Karpas-422 (cell line): ENCODE data around the gene CMTM5. TPM values are rescaled to one million over a fixed set of nuclear protein-coding genes. Genes with fewer than 3 reads are reported as not detected.

ENCODE experiments used
- DNase-seq: peaks from one replicate; pipeline ENCODE4 v3.0.0-alpha.2; 2015
- H2AFZ ChIP-seq: fragments of 200-600 bp; sonication (generic); 2 replicates; pipeline ENCODE4 v1.6.1; 2014; ENCODE audit warnings: antibody characterized with exemption, low read length, mixed read lengths
- H3K27ac ChIP-seq: fragments of 200-600 bp; sonication (generic); 2 replicates; pipeline ENCODE4 v1.5.1; 2014; ENCODE audit warnings: mild to moderate bottlenecking, low read length, moderate library complexity
- H3K27me3 ChIP-seq: fragments of 200-600 bp; sonication (generic); 2 replicates; pipeline ENCODE4 v1.6.1; 2014; ENCODE audit warnings: low read length, mixed read lengths
- H3K36me3 ChIP-seq: fragments of 200-600 bp; sonication (generic); 2 replicates; pipeline ENCODE4 v1.6.1; 2014; ENCODE audit warnings: low read length, mixed read lengths; ENCODE audit not compliant: insufficient read depth
- H3K4me1 ChIP-seq: fragments of 200-600 bp; sonication (generic); 2 replicates; pipeline ENCODE4 v1.6.1; 2014; ENCODE audit warnings: mild to moderate bottlenecking, low read length, mixed read lengths
- H3K4me2 ChIP-seq: fragments of 200-600 bp; sonication (generic); 2 replicates; pipeline ENCODE4 v1.6.1; 2014; ENCODE audit warnings: low read length, low read depth, mild to moderate bottlenecking; ENCODE audit not compliant: poor library complexity, severe bottlenecking
- H3K4me3 ChIP-seq: fragments of 200-600 bp; sonication (generic); 2 replicates; pipeline ENCODE4 v1.5.1; 2014; ENCODE audit warnings: mild to moderate bottlenecking, antibody characterized with exemption, low read length, mixed read lengths
- H3K79me2 ChIP-seq: fragments of 200-600 bp; sonication (generic); 2 replicates; pipeline ENCODE4 v1.6.1; 2014; ENCODE audit warnings: mild to moderate bottlenecking, low read length, mixed read lengths
- H3K9ac ChIP-seq: fragments of 200-600 bp; sonication (generic); 2 replicates; pipeline ENCODE4 v1.6.0; 2014; ENCODE audit warnings: low read length
- H3K9me2 ChIP-seq: fragments of 200-600 bp; sonication (generic), shearing (Covaris generic); replicated peaks from 2 replicates; pipeline ENCODE4 v1.6.0; 2014; ENCODE audit warnings: mild to moderate bottlenecking, low read length, moderate library complexity; ENCODE audit not compliant: insufficient read depth
- H3K9me3 ChIP-seq: fragments of 300-700, 200-600 bp; sonication (generic); 2 replicates; pipeline ENCODE4 v1.6.1; 2014; ENCODE audit warnings: low read length, mixed read lengths
- H4K20me1 ChIP-seq: fragments of 200-600 bp; sonication (generic); 2 replicates; pipeline ENCODE4 v1.6.1; 2014; ENCODE audit warnings: mild to moderate bottlenecking, antibody characterized with exemption, low read length, low read depth; ENCODE audit not compliant: insufficient read depth
- total RNA-seq: library from RNA; depleted of rRNA; stranded (reverse); fragments of >200 nt; shearing (Covaris generic); gene quantifications from 2 replicates; pipeline ENCODE4 v1.2.3, GENCODE V29; 2014; ENCODE audit warnings: low replicate concordance

The CMTM5 gene
- total RNA-seq, 1 experiment from 2014 or later, result not detected

DNA sequence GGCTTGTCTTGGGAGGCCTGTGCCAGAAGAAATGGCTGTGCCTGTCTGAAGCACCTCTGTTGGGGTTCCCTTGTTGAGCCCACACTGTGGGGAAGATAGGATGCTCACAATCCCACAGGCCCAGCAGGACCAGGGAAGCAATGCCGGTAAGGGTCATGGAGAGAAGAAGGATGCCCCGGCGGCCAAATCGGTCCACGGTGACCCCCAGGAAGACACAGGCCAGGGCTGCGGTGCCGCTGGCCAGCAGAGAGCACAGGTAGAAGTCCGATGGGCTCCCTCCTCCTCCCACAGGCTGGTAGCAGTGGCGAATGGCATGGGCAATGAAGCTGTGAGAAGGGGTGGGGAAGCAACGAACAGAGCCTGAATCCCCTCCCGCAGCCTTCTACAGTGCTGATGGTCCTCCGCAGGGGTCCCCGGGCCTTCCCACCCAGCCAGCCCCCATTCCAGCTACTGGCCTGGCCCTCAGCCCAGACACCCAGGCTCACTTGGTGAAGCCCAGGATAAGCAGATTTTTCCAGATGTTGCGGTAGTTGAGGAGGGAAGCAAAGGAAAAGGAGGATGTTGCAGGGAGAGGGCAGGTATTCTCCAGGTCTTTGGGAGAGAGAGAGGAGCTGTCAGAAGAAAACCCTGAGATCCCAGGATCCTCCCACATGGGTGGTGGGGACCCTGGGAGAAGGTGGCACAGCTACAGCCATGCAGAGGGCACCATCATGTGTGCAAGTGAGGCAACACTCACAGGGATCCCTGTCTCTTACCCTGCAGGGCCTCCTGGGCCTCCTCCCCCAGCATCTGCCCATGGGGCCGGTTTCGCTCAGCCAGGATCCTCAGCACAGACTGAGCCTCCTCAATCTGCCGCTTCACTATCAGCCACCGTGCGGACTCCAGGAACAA lies 29.2 kb upstream of the CMTM5 start:
- Histone ChIP-seq H2AFZ (no peak overlapping the region), H3K4me3 (no peak overlapping the region), H4K20me1 (no peaks in the 10 kb centered on the region), H3K36me3 (no peaks in the 10 kb centered on the region), H3K4me2 (no peak overlapping the region), H3K9ac (no peak overlapping the region), H3K9me2 (no peaks in the 10 kb centered on the region), H3K79me2 (no peaks in the 10 kb centered on the region), H3K27ac (no peak overlapping the region), H3K9me3 (no peaks in the 10 kb centered on the region), H3K4me1 (no peaks in the 10 kb centered on the region), H3K27me3 (no peaks in the 10 kb centered on the region)
- no peak for DNase-seq

DNA sequence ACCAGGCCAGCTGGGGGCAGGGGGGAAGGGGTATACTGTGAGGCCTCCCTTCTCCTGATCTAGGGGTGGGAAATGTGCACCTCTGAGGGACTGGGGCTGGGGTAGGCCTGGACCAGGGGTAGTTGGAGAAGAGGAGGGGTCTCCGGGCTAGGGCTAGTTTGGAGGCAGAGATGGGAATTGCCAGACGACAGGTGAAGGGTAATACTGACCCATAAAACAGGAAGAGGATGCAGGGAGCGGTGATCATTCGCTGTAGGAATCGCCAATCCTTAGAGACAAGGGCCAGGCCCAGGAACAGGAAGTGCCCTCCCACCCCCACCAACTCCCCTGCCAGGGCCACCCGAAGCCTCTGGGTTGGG lies 28.6 kb upstream of the CMTM5 start:
- no peaks in the 10 kb centered on the region for H4K20me1 ChIP-seq
- H3K9ac ChIP-seq, result no peak overlapping the region
- H3K4me2 ChIP-seq, result no peak overlapping the region
- no peaks in the 10 kb centered on the region for H3K9me2 ChIP-seq
- H3K79me2 ChIP-seq, result no peaks in the 10 kb centered on the region
- H3K4me3 ChIP-seq, result no peak overlapping the region
- no peaks in the 10 kb centered on the region for H3K9me3 ChIP-seq
- H3K27me3 ChIP-seq, result no peaks in the 10 kb centered on the region
- no peak for DNase-seq
- H3K4me1 ChIP-seq, result no peaks in the 10 kb centered on the region
- H2AFZ ChIP-seq, result no peak overlapping the region
- H3K27ac ChIP-seq, result no peak overlapping the region
- H3K36me3 ChIP-seq, result no peaks in the 10 kb centered on the region

DNA sequence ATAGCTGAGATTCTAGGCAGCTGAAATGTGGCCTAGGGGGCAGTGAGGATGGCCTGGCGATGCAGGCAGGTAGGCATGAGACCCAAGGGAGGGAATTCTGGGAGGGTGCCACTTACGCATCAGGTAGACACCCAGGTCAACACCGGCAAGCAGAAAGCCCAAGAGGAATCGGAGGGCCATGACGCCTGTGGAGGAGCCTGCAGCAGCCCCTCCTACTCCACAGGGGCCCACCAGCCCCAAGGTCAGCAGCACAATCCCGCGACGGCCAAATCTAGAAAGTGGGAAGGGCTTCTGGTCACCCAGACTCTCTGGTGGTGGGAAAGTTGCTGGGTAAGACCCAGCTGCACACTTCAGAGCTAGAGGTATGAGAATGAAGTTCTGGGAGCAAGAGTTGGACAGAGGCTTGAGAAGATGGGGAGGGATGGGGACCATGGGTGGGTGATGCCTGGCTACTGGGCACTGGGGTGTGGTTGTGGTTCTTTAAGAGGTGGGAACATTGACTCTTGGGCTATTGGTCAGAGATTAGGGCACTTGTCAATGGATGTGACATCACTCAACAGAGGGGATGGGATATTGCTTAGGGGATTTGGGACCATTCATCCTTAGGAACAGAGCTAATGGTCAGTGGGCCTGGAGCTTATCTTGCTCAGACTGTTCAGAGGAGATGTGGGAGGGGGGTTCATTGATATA lies 27.5 kb upstream of the CMTM5 start:
- H3K27me3 ChIP-seq, result no peaks in the 10 kb centered on the region
- H3K79me2 ChIP-seq, result no peaks in the 10 kb centered on the region
- DNase-seq, result no peak

DNA sequence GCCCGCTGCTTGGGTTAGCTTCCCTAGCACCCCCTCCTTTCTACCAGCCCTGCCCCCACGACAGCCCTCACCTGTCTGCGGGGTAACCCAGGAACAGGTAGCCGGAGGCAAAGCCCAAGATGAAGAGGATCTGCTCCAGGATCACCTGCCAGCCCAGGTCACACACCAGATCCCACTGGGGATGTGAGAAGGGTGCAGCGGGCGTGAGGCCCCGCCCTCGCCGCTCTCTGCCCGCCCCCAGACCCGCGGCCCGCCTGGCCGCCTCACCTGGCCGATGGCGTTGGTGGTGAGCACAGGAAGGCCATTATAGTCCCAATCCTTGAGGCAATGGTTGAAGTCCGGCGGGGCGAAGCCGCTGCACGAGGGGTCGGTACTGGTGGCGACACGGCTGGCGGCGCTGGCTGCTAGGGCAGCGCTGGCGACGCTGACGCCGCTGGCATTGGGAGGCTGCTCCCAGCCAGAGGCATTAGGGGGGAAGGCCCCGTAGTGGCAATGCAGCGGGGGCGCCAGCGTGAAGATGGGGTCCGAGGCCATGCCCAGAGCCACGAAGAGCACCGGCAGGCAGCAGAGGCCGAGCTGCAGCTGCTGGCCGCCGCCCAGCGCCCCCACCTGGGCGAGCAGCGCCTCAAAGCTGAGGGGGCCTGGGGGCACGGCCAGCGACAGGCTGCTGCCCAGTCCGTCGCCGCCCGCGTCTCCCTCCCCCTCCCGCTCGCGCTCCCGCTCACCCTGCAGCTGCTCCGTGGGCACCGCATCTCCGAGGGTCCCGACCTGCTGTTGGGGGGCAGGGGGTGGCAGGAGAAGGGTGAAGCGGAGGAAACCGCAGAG lies 25.0 kb upstream of the CMTM5 start:
- Histone ChIP-seq H3K4me3 (no peak overlapping the region), H3K36me3 (no peaks in the 10 kb centered on the region), H4K20me1 (no peaks in the 10 kb centered on the region), H3K4me1 (no peaks in the 10 kb centered on the region), H3K9me2 (no peaks in the 10 kb centered on the region), H3K27me3 (no peaks in the 10 kb centered on the region), H3K9me3 (no peaks in the 10 kb centered on the region), H3K27ac (no peak overlapping the region), H3K79me2 (no peaks in the 10 kb centered on the region), H3K9ac (no peak overlapping the region), H2AFZ (no peak overlapping the region), H3K4me2 (no peak overlapping the region)
- no peak for DNase-seq

More for the DNA sequence above, 27.5 kb upstream of the CMTM5 start:
- Histone ChIP-seq H3K9me3 (no peaks in the 10 kb centered on the region), H4K20me1 (no peaks in the 10 kb centered on the region), H3K4me1 (no peaks in the 10 kb centered on the region), H3K4me2 (no peak overlapping the region), H3K9ac (no peak overlapping the region), H3K27ac (no peak overlapping the region), H3K36me3 (no peaks in the 10 kb centered on the region), H3K9me2 (no peaks in the 10 kb centered on the region), H3K4me3 (no peak overlapping the region), H2AFZ (no peak overlapping the region)

DNA sequence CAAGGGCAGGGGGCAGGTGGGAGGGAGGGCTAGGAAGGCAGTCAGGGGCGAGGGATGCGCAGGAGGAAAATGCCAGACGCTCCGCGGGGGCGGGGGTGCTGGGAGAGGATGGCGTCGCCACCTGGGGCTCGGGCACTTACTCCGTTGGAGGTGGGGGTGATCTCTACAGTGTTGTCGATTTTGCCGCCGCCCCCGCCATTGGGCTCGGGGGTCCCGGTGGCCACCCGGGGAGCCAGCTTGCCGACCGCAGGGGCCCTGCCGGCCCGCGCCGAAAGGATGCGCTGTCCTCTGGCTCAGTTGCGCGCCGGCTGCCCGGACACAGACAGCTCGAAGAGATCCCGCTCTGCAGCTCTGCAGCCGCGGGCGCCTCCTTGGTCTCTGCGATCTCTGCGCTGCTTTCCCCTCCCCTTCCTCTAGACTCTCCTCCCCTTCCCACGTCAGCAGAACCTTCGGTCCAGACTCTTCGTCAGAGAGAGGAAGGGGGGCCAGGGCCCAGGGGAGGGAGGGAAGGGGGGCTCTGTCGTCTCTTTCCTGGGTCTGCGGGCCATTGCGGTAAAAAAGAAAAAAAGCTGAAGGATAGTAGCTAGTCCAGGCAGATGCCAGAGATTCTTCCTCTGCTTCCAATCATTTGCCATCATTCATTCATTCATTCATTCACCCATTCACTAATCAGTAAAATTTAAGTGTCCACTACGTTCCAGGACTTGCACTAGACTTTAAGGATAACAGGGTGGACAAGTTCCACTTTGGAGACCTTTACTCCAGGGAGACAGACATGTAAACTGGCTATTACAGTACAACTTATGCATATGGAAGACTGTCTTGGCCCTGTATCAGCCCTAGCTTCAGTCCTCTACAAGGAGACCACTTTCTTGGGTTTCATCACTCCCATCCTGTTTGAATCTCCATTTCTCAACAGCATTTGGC lies 24.1 kb upstream of the CMTM5 start, which contains the start of gene SLC22A17:
SLC22A17 (minus strand) TSS at position 382 of the 927 bp plus-strand sequence.
- DNase-seq, result no peak
- no peaks in the 10 kb centered on the region for H3K9me3 ChIP-seq
- no peaks in the 10 kb centered on the region for H4K20me1 ChIP-seq
- no peaks in the 10 kb centered on the region for H3K27me3 ChIP-seq
- H3K4me3 ChIP-seq, result no peak within 1 kb of the TSS
- H3K4me1 ChIP-seq, result no peaks in the 10 kb centered on the region
- no peak within 1 kb of the TSS for H3K9ac ChIP-seq
- no peaks in the 10 kb centered on the region for H3K79me2 ChIP-seq
- H3K27ac ChIP-seq, result no peak within 1 kb of the TSS
- no peaks in the 10 kb centered on the region for H3K36me3 ChIP-seq
- no peaks in the 10 kb centered on the region for H3K9me2 ChIP-seq
- no peak within 1 kb of the TSS for H3K4me2 ChIP-seq
- no peak within 1 kb of the TSS for H2AFZ ChIP-seq

DNA sequence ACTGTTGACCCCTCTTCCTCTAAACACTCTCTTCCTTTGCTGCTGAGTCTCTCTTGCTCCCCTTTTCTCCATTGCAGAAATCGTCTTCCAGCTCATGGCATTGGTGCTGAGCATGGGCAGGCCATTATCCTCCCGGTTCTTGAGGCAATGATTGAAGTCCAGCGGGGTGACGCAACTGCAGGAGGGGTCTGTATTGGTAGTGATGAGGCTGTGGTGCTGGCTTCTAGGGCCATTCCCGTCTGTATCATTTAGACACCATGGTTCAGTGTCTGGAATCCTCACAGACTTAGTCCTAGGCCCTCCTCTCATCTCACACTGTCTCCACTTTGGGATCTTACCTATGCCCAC lies 23.4 kb upstream of the CMTM5 start:
- Histone ChIP-seq H3K79me2 (no peaks in the 10 kb centered on the region), H3K9me2 (no peaks in the 10 kb centered on the region), H3K4me1 (no peaks in the 10 kb centered on the region), H3K27me3 (no peaks in the 10 kb centered on the region), H3K4me3 (no peak overlapping the region), H4K20me1 (no peaks in the 10 kb centered on the region), H3K4me2 (no peak overlapping the region), H3K9ac (no peak overlapping the region), H3K27ac (no peak overlapping the region), H3K9me3 (no peaks in the 10 kb centered on the region), H2AFZ (no peak overlapping the region), H3K36me3 (no peaks in the 10 kb centered on the region)
- DNase-seq, result no peak

DNA sequence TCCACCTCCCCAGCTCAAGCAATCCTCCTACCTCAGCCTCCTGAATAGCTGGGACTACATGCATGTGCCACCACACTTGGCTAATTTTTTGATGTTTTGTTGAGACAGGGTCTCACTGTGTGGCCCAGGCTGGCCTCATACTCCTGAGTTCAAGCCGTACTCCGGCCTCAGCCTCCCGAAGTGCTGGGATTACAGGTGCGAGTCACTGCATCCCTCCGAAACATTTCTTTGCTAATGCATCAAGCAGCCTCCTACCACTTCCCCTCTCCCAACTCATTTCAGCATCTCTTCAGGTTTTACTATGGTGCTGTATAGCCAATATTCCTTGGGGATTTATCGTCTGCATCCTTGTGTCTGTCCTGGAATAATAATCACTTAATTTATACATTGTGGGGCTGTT lies 21.9 kb upstream of the CMTM5 start:
- Histone ChIP-seq H3K4me1 (no peaks in the 10 kb centered on the region), H3K9ac (no peak overlapping the region), H3K4me2 (no peak overlapping the region), H3K36me3 (no peaks in the 10 kb centered on the region), H3K9me2 (no peaks in the 10 kb centered on the region), H3K27me3 (no peaks in the 10 kb centered on the region), H3K4me3 (no peak overlapping the region), H4K20me1 (no peaks in the 10 kb centered on the region), H3K9me3 (no peaks in the 10 kb centered on the region), H2AFZ (no peak overlapping the region), H3K79me2 (no peaks in the 10 kb centered on the region), H3K27ac (no peak overlapping the region)
- no peak for DNase-seq
